GM20431 (cell line): ENCODE measurements around the gene REG1B.

Source experiments
- in situ Hi-C: fragments of 300-500 bp; cut with MseI, MboI; formaldehyde crosslinking; loops from one replicate; pipeline ENCODE4 v1.15.0; 2020; ENCODE audit warnings: low sequenced_read_pairs; ENCODE audit not compliant: unreplicated experiment

Gene REG1B, protein sequence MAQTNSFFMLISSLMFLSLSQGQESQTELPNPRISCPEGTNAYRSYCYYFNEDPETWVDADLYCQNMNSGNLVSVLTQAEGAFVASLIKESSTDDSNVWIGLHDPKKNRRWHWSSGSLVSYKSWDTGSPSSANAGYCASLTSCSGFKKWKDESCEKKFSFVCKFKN

DNA sequence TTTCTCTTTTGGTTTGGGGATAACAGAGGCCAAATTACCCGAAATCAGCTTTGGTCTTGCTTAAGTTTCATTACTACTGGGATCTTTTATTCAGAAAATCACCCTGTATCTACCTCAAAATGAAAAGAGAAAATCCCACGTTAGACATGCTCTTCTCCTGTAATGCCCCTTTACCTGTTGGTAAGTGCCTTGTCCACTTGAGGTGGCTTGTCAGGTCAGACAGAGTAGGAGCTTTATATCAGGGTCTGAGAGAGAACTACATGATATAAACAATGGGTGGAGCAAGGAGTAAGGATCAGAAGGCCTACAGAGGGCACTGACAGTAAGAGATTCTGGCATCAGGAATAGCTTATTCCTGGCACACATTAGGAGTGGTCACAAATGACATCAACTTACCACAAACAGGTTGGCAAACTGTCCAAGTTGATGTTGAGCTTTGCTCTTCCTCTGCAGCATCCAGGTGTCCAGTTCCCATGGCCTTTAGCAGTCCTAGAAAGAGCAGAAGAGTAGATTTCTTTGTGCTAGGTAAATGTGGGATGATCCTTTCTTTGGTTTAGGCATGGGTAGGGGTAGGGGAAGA is at the start of gene REG1B:
REG1B (minus strand) TSS at position 209 of the 580 bp plus-strand sequence. CDS start 381 bp downstream, outside the sequence.
- in situ Hi-C loops: no loop called here

DNA sequence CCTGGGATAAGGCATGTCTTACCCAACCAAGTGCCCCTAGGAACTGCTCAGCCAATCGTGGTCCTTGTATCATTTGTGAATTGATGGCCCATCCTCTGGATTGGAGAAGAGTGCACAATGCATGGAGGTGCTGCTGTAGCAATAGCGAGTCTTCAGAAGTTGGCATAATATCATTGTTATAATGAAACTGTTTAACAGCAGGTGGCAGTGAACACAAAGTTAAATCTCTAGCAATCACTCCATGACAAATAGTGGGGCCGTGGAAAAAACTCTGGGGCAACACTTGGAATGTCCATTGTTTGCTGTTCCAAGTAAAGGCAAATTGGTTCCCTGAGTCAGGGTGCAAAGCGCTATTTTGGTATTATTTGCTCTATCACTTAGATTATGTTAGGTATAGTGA is 43.9 kb upstream of the REG1B start:
- in situ Hi-C loops: no loop called here

DNA sequence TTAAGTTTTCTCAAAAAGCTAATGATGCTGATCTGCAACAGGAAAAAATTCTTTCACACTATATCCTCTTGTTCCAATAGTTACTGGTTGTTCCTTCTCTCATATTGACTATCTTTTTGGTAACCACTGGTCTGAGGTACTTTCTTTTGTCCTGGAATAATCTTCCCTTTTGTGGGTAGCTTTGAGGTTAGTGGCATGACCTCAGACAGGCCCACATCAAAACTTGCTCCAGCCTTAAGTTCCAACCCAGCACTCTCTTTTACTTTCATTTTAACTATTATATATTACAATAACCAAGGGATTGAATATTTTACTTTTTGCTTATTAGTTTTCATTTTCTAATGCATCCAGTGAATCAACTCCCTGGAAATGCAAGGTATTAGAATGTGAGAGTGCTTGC is 42.0 kb upstream of the REG1B start:
- in situ Hi-C loops: no loop called here

DNA sequence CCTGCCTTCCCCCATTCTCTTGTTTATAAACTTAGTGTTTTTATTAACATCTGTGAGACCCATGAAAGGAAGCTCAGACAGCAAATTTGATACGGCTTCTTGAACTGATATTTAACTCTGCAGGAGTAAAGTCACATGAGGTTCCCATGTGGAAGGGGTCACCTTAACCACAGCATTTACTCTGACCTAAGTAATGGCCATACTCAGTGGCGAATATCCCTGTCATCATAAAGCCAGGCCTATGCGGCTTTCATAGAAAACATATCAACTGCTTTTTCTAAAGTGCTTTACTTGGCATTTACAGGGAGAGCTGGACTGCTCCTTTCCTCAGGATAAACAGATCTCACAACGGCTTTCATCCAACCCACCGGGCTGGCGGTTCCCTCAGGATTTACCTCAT is 41.5 kb upstream of the REG1B start:
- in situ Hi-C loops: no loop called here

DNA sequence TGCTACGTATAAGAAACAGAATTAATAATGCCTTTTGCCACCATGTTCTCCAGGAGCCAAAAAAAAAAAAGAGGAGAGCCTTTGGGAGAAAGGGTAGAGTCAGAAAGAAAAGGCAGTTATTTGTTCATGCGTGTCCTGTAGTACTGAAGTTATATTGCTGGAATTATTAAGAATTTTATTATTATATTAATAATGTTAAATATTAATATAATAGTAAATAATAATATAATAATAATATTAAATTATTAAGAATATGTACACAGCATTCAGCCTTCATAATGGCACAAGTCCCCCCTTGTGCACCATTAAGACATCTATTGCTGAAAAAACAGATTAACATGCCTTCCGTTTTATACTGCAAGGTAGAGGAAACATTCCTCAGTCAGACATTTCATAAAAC is 40.6 kb upstream of the REG1B start:
- in situ Hi-C loops: no loop called here

DNA sequence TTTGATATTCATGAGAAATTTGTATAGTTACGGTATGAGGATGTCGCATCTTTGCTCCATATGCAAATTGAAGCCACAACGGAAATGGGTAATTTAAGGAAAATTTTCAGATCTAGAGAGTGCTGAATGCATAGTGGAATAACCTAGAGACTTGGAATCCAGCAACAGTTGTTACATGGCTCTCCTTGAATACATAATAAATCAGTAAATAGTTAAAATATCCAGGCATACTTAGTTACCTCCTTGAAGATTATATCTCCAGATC is 37.9 kb upstream of the REG1B start:
- in situ Hi-C loops: no loop called here

DNA sequence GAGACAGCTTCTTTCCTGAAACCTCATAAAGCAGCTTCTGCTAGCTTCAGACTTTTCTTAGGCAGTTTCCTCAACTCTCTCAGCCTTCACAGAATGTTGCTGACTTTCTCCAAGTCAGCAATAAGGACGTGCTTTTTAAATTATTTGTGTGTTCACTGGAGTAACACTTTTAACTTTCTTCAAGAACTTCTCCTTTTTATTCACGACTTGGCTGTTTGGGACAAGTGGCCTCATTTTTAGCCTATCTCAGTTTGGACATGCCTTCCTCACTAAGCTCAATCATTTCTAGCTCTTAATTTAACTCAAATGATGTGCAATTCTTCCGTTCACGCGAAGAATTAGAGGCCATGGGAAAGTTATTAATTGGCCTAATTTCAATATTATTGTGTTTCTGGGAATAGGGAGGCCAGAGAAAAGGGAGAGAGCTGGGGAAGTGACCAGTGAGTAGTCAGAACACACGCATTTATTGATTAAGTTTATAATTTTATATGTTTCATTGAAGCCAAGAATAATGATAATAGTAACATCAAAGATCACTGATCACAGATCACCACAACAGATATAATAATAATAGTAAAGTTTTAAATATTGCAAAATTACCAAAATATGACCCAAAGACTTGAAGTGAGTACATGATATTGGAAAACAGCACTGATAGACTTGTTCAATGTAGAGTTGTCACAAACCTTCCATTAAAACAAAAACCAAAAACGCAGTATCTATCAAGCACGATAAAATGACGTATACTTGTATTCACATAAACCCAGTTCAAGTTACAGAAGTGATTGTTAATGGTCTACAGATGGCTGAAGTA is 37.3 kb upstream of the REG1B start:
- in situ Hi-C loops: no loop called here

DNA sequence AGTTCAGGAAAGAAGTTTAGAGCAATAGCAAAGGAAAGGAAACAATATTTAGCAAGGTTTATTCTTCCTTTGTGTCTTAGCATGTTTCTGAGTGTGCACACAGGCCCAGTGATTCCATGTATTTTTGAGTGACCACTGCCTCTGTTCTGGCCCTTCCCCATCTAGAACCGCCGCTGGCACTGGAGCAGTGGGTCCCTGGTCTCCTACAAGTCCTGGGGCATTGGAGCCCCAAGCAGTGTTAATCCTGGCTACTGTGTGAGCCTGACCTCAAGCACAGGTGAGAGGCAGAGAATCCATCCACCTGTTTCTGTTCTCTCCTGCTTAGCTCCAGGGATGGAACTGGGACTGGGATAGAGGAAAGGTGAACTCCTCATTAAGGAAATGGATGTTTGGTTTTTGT is 34.9 kb upstream of the REG1B start:
- in situ Hi-C loops: no loop called here

DNA sequence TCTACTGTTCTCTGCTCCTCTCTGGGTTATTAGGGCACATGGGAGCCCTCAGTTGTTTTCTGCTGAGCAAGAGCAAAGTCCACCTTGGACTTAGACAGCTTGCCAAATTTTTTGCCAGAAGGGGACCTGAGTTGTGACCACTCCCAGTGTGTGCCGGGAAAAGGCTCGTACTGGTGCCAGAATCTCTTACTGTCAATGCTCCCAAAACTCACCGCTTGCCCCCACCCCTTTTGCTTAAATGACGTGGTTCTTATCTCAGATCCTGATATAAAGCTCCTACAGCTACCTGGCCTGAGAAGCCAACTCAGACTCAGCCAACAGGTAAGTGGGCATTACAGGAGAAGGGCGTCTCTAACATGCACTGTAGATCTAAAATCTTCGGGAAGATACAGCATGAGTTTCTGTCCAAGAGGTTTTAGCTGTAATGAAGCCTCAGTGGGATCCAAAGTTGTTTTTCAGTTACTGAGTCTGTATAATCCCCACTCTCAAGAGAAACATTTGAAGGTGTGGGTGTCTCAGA is 32.5 kb upstream of the REG1B start, which contains the start of gene REG1A:
REG1A (plus strand) TSS at position 295 of the 520 bp plus-strand sequence. CDS start 374 bp downstream, outside the sequence.
- in situ Hi-C loops: no loop called here

DNA sequence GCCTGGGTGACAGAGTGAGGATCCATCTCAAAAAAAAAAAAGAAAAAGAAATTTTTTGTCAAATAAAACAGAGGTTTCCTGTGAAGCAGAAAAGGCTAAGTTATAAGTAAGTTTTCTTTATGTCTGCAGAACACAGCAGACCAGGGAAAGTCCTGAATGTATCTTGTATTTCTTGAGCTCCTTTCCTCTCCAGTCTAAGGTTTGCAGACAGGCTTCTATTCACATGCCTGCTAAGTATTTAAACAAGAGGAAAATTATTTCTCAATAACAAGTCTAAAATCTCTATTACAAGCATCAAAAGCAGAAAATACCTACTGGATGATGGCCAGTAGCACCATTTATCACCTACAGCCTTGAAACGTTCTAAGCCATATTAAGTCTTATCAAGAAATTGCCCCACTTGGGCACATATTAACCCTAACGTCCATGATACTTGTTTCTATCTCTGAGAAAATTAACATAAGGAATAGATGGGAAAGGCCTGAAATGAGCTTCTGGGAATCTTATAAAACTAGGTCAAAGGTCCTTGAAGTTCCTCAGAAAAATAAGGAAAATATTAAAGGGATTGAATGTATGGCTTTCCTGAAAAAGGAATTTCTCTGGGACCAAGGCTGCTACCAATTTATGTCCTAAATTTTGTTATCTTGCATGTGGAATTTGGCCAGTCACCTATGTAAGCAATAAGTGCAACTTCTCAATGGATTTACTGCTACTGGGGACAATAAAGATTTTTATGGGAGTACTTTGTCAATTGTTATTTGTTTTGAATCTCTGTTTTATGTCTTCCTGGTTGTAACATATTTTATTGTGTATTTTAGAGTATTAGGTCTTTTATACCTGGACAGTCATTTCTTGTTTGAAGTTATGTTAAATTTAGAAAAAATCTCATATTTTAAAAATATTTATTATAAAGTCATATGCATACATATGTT is 29.5 kb upstream of the REG1B start:
- in situ Hi-C loops: no loop called here

DNA sequence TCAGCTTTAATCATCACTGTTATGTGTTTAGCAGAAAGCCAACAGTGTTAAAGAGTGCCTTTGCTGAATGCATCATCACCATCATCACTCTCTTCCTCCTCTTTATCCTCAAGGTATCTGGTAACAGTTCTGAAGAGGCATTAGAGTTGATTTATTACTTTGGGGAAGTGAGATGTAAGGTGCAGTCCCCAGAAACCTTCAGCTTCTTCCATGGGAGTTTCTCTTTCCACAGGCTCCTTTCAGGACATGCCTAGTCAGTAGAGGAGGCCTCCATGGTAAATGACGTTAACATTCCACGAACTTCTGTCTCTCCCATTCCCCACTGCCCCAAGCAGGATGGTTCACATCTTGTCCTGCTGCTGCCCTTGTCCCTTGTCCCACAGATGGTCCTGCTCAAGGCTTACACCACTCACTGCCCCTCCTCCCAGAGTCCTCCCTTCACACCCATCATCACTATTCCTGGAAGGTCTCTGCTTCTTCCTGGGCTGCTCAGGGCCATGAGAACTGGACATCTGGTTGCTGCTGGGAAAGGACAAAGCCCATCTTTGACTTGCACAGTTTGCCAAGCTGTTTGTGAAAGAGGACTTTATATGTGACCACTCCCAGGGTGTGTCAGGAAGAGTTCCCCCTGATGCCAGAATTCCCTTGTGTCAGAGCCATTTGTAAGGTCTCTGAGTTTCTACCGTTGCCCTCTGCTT is 27.2 kb upstream of the REG1B start:
- in situ Hi-C loops: no loop called here

DNA sequence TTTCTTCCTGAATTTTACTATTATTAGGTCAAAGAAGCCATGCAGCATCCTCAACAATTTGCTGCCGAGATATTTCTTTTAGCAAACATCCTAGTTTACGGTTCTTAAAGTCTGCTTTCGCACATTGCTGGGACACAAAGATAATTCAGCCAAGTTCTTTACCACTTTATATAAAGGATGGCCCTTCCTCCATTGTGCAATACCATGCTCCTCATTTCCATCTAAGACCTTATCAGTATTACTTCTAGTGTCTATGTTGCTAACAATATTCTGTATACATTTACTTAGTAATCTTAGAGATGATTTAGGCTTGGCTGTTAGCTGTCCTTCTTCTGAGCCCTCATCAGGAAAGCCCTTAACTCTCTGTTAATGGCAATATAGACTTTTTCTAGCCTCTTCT is 24.5 kb upstream of the REG1B start:
- in situ Hi-C loops: no loop called here

DNA sequence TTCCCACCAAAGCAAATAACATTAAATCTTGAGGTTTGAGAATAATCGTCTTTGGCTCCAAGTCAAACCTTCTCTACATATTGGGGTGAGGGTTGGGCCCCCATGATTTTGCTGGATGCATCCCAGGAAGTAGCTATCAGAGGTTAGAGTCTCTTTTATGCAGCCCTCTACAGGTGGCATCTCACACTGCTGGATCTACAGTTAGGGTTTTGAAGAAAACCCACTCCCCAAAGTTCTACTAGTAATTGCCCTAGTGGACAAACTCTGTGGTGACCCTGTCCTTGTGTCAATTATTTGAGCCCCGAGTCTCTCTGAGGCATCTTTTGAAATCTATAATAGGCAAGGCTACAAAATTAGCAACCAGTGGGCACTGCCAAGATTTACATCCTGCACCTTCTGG is 17.5 kb upstream of the REG1B start:
- in situ Hi-C loops: no loop called here

DNA sequence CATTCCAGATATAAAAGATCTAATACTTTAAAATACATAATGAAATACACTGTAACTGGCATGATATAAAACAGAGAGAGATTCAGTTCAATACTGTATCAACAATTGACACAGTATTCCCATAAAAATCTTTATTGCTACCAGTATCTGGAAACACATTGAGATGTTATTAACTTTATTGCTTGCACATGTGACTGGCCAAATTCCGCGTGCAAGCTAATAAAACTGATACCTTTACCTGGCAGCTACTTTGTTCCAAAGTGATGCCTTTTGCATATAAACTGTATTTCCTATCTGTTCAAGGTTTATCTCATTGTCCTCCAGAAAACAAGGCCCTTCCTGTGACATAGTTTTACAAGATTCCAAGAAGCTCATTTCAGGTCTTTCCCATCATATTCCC is 15.4 kb upstream of the REG1B start:
- in situ Hi-C loops: no loop called here

DNA sequence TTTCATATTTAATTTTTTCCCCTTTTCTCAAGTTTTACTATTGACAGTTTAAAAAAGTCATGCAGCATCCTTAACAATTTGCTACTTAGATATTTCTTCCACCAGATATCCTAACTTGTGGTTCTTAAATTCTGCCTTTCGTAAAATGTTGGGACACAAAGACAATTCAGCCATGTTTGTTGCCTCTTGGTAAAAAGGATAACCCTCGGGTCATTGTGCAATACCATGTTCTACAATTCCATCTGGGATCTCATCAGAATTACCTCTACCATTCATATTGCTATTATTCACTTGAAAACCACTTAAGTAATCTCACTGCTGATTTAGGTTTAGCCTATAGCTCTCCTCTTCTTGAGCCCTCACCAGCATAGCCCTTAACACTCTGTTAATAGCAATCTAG is 13.2 kb upstream of the REG1B start:
- in situ Hi-C loops: no loop called here

DNA sequence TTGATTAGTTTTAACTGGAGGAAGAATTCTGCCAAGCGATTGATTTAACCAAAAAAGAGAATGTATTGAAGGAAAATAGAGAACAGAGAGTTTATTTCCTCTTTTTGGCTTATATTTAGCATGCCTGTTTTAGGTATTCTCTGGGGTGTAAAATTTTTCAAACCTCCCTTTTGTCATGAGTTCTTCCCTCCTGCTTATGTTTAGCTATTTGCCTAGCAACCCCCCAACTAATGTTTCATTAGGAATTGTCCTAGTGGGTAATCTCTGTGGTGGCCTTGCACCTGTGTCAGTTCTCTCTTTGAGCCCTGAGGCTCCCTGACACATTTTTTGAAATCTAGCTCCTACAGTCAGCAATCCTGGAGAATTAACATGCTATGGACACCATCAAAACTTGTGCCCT is 12.5 kb upstream of the REG1B start:
- in situ Hi-C loops: no loop called here

DNA sequence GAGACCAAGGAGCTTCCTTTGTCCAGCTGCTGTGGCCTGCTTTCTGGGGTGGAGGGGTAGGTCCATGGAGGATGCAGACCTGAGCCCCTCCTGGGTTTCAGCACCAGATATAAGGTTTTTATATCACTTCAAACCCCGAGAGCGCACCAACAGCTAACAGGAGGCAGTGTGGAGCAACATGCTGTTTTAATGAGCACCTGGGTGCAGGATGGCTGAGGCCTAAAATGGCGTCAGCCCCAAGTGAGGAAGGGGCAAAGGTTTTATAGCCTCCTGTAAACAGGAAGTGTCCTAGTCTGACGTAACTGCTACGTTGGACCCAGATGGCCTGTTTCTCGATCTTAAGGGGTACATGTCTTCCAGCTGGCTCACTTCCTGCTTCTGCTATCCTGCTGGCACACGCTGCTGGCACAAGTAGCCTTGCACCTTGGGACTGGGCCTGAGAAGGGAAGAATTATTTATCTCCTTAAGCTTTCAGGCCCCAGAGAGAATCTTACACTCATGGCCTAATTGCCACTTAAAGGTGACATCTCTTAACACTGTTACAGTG is 11.4 kb upstream of the REG1B start:
- in situ Hi-C loops: no loop called here

DNA sequence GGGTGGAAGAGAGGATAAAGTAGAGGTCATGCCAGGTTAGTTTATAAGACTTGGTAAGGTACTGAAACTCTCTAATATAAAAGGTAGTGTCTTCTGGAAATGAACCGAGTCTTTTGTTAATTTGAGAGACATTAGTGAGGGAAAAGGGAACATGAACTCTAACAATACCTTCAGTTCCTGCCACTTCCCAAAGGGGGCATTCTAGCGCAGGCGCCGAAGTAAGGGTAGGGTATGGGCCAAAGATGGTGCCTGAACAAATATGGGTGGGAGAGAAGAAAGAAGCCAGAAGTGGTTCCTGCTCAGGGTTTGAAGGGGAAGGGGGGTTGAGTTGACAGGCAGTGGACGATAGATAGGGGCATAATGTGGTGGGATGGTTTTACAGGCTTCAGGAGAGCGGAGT is 10.1 kb upstream of the REG1B start:
- in situ Hi-C loops: no loop called here

DNA sequence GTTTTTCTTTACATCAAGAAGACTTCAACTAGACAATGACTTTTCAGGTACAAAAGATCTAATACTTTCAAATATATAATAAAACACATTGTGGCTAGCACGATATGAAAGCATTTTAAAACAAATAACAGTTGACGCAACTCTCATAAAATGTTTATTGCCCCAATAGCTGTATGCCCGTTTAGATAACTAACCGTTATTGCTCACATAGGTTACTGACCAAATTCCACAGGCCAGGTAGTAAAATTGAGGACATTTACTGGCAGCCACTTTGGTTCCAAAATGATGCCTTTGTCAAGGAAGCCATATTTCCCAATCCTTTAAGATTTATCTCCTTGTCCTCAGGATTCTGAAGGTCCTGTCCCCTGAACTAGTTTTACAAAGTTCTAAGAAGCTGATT is 2.9 kb upstream of the REG1B start:
- in situ Hi-C loops: no loop called here

DNA sequence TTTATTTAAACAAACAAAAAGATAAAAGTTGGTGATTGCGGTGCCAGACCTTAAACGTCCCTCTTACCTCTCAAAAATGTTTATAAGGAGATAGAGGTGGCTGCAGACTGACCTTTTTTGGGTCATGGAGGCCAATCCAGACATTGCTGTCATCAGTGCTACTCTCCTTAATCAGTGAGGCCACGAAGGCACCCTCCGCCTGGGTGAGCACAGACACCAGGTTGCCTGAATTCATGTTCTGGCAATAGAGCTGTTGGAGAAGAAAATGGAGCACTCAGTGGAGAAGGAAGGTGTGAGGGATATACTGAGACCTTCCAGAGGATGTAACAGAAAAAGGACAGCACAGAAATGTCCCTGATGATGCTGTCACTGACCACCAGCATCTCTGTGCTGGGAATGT is 1.5 kb downstream of the REG1B start:
- in situ Hi-C loops: no loop called here
